H1 (cell line): ENCODE measurements around the gene SLC35E1. TPM values are rescaled to one million over a fixed set of nuclear protein-coding genes. Genes with fewer than 3 reads are reported as not detected.
A peak's percentile ranks its signal among the peaks of the same experiment; 100 is the strongest.

Experiments used
- CTCF ChIA-PET: fragments of 300-600 bp; sonication (Branson Sonifier 250); formaldehyde crosslinking; loops from one replicate; lab custom pipeline; 2021; ENCODE audit not compliant: partially characterized antibody; lab: Charles Lee
- POLR2A ChIA-PET: fragments of 300-600 bp; sonication (Branson Sonifier 250); formaldehyde crosslinking; loops from one replicate; lab custom pipeline; 2021; ENCODE audit warnings: inconsistent platforms; ENCODE audit not compliant: partially characterized antibody; lab: Charles Lee
- DNase-seq, 2 experiments: peaks; one replicate each; pipeline versions ENCODE4 v3.0.0 to v3.0.0-alpha.2; 2010 to 2022; ENCODE audit warnings: low spot score in 2 of 2, low read depth in 1 of 2, mixed read lengths in 1 of 2
- FAIRE-seq: peaks from 2 replicates; lab custom pipeline; 2011; peaks lifted over from hg19 to GRCh38; lab: Jason Lieb, UNC
- H2AFZ ChIP-seq: 2 replicates; pipeline ENCODE4 v1.8.1; 2012; ENCODE audit warnings: low read length, inconsistent platforms
- H2AK5ac ChIP-seq: 2 replicates; pipeline ENCODE4 v1.6.1; 2013; ENCODE audit warnings: low read depth, low read length
- H2BK120ac ChIP-seq: replicated peaks from 2 replicates; pipeline ENCODE3; 2013; ENCODE audit warnings: low read depth, low read length, inconsistent platforms
- H2BK12ac ChIP-seq: 2 replicates; pipeline ENCODE4 v1.6.1; 2013; ENCODE audit warnings: low read depth, low read length
- H2BK15ac ChIP-seq: 2 replicates; pipeline ENCODE4 v1.6.1; 2013; ENCODE audit warnings: low read length
- H2BK20ac ChIP-seq: 2 replicates; pipeline ENCODE4 v1.6.1; 2013; ENCODE audit warnings: low read length
- H2BK5ac ChIP-seq: 2 replicates; pipeline ENCODE4 v1.6.1; 2013; ENCODE audit warnings: low read depth, low read length
- H3K14ac ChIP-seq: 2 replicates; pipeline ENCODE4 v1.6.1; 2013; ENCODE audit warnings: inconsistent platforms; ENCODE audit not compliant: insufficient read length
- H3K18ac ChIP-seq: 2 replicates; pipeline ENCODE4 v1.6.1; 2013; ENCODE audit warnings: low read length; ENCODE audit errors: extremely low read depth
- H3K23ac ChIP-seq: 2 replicates; pipeline ENCODE4 v1.6.1; 2013; ENCODE audit warnings: inconsistent platforms; ENCODE audit not compliant: insufficient read length
- H3K23me2 ChIP-seq: 2 replicates; pipeline ENCODE4 v1.6.1; 2013; ENCODE audit warnings: low read depth, low read length
- H3K27ac ChIP-seq: 2 replicates; pipeline ENCODE4 v1.6.1; 2011; ENCODE audit warnings: low read depth, low read length, inconsistent platforms
- H3K27me3 ChIP-seq, 4 experiments: replicated peaks in 1 of 4; 1 replicate in 1 of 4; 2 replicates in 3 of 4; pipeline versions ENCODE4 v1.6.1 to v1.8.1; 2011 to 2013; ENCODE audit warnings: low read length in 3 of 4, mild to moderate bottlenecking in 3 of 4, inconsistent platforms in 2 of 4, mixed read lengths in 2 of 4, moderate library complexity in 1 of 4; ENCODE audit not compliant: control insufficient read depth in 3 of 4, insufficient read depth in 3 of 4; ENCODE audit errors: extremely low read depth in 1 of 4
- H3K36me3 ChIP-seq, 4 experiments: 2 replicates each; pipeline versions ENCODE4 v1.6.1 to v1.8.1; 2011 to 2013; ENCODE audit warnings: mild to moderate bottlenecking in 4 of 4, low read length in 3 of 4, moderate library complexity in 2 of 4, control low read depth in 1 of 4, inconsistent platforms in 1 of 4; ENCODE audit not compliant: insufficient read depth in 4 of 4, control insufficient read depth in 2 of 4
- H3K4ac ChIP-seq: replicated peaks from 2 replicates; pipeline ENCODE3; 2013; ENCODE audit warnings: low read length, low read depth, mixed read lengths, inconsistent platforms; ENCODE audit not compliant: insufficient read length
- H3K4me1 ChIP-seq, 4 experiments: replicated peaks in 1 of 4; 1 replicate in 1 of 4; 2 replicates in 3 of 4; pipeline versions ENCODE4 v1.6.1 to v1.8.1; 2011 to 2013; ENCODE audit warnings: low read length in 3 of 4, inconsistent platforms in 2 of 4, mixed read lengths in 1 of 4; ENCODE audit not compliant: insufficient read depth in 4 of 4, control insufficient read depth in 3 of 4
- H3K4me2 ChIP-seq, 2 experiments: 2 replicates each; pipeline versions ENCODE4 v1.6.1 to v1.8.1; 2011 to 2013; ENCODE audit warnings: low read depth in 2 of 2, low read length in 2 of 2, control low read depth in 1 of 2, inconsistent platforms in 1 of 2, mild to moderate bottlenecking in 1 of 2; ENCODE audit not compliant: insufficient read depth in 1 of 2
- H3K4me3 ChIP-seq, 4 experiments: fragments of 200-600, 300-600 bp in 1 of 4; sonication (generic), shearing (Covaris generic), sonication (Bioruptor Twin) in 1 of 4; 2 replicates each; pipeline versions ENCODE4 v1.5.1 to v1.8.1; 2011 to 2016; ENCODE audit warnings: low read length in 4 of 4, low read depth in 3 of 4, control low read depth in 2 of 4, inconsistent platforms in 2 of 4, mild to moderate bottlenecking in 2 of 4, mixed read lengths in 1 of 4, moderate library complexity in 1 of 4; ENCODE audit not compliant: insufficient read depth in 2 of 4; ENCODE audit errors: extremely low read depth in 1 of 4
- H3K56ac ChIP-seq: replicated peaks from 2 replicates; pipeline ENCODE3; 2013; ENCODE audit warnings: low read depth, mild to moderate bottlenecking, mixed read lengths, low read length, inconsistent platforms; ENCODE audit not compliant: insufficient read length
- H3K79me1 ChIP-seq: 2 replicates; pipeline ENCODE4 v1.6.1; 2013; ENCODE audit warnings: low read depth, low read length, control low read depth
- H3K79me2 ChIP-seq, 2 experiments: 2 replicates each; pipeline versions ENCODE4 v1.6.1 to v1.8.1; 2012 to 2013; ENCODE audit warnings: low read length in 2 of 2, mild to moderate bottlenecking in 2 of 2, inconsistent platforms in 1 of 2; ENCODE audit not compliant: insufficient read depth in 2 of 2, control insufficient read depth in 1 of 2
- H3K9ac ChIP-seq, 4 experiments: replicated peaks in 1 of 4; 1 replicate in 1 of 4; 2 replicates in 3 of 4; pipeline versions ENCODE4 v1.6.1 to v1.8.1; 2011 to 2013; ENCODE audit warnings: low read depth in 3 of 4, low read length in 3 of 4, control low read depth in 2 of 4, mild to moderate bottlenecking in 2 of 4, moderate library complexity in 2 of 4, inconsistent platforms in 1 of 4; ENCODE audit errors: extremely low read depth in 1 of 4
- H3K9me3 ChIP-seq, 2 experiments: 2 replicates each; pipeline versions ENCODE4 v1.6.1 to v1.8.1; 2012 to 2013; ENCODE audit warnings: mild to moderate bottlenecking in 2 of 2, moderate library complexity in 2 of 2, control low read depth in 1 of 2, inconsistent platforms in 1 of 2, low read depth in 1 of 2, low read length in 1 of 2, mixed read lengths in 1 of 2; ENCODE audit not compliant: insufficient read depth in 2 of 2
- H4K20me1 ChIP-seq, 2 experiments: replicated peaks in 1 of 2; 2 replicates each; pipeline versions ENCODE3 to v1.8.1; 2011 to 2013; ENCODE audit warnings: inconsistent platforms in 2 of 2, low read length in 2 of 2, mild to moderate bottlenecking in 1 of 2; ENCODE audit not compliant: insufficient read depth in 2 of 2, control insufficient read depth in 1 of 2
- H4K5ac ChIP-seq: 2 replicates; pipeline ENCODE4 v1.6.1; 2013; ENCODE audit warnings: low read length, low read depth, mixed read lengths, inconsistent platforms; ENCODE audit not compliant: insufficient read length
- H4K8ac ChIP-seq: 2 replicates; pipeline ENCODE4 v1.8.0; 2013; ENCODE audit warnings: mild to moderate bottlenecking, moderate library complexity, low read length, inconsistent platforms; ENCODE audit not compliant: insufficient read depth; ENCODE audit errors: extremely low read depth
- H4K91ac ChIP-seq: replicated peaks from 2 replicates; pipeline ENCODE3; 2013; ENCODE audit warnings: low read length, mixed read lengths, inconsistent platforms; ENCODE audit not compliant: insufficient read length
- BACH1 ChIP-seq: IDR thresholded peaks from 2 replicates; pipeline ENCODE4 v1.6.1; 2012; ENCODE audit warnings: low read length, improper control_type of control experiment
- CTCF ChIP-seq, 3 experiments: IDR thresholded peaks; 1 replicate in 2 of 3; 2 replicates in 1 of 3; pipeline versions ENCODE4 v1.5.1 to v1.6.1; 2011; ENCODE audit warnings: low read length in 3 of 3, mild to moderate bottlenecking in 3 of 3, inconsistent platforms in 2 of 3, low read depth in 1 of 3, moderate library complexity in 1 of 3; ENCODE audit not compliant: insufficient read depth in 1 of 3; ENCODE audit errors: control extremely low read depth in 1 of 3
- EGR1 ChIP-seq: IDR thresholded peaks from 2 replicates; pipeline ENCODE4 v1.6.1; 2011; ENCODE audit warnings: low read depth, low read length, borderline replicate concordance
- JUN ChIP-seq: IDR thresholded peaks from 2 replicates; pipeline ENCODE4 v1.6.1; 2011; ENCODE audit warnings: low read depth, mild to moderate bottlenecking, improper control_type of control experiment, low read length
- KDM1A ChIP-seq: fragments of 200-600, 300-600 bp; sonication (generic); IDR thresholded peaks from 2 replicates; pipeline ENCODE4 v1.7.1; 2016; ENCODE audit warnings: mild to moderate bottlenecking, low read length, borderline replicate concordance
- RFX5 ChIP-seq: IDR thresholded peaks from 2 replicates; pipeline ENCODE4 v1.6.1; 2011; ENCODE audit warnings: low read depth, low read length, improper control_type of control experiment, borderline replicate concordance
- SP2 ChIP-seq: IDR thresholded peaks from 2 replicates; pipeline ENCODE4 v1.6.1; 2012; ENCODE audit warnings: mild to moderate bottlenecking, low read length, inconsistent platforms
- TAF1 ChIP-seq: IDR thresholded peaks from 2 replicates; pipeline ENCODE4 v1.6.1; 2011; ENCODE audit warnings: mild to moderate bottlenecking, low read depth, low read length
- TBP ChIP-seq: IDR thresholded peaks from 2 replicates; pipeline ENCODE4 v1.6.1; 2011; ENCODE audit warnings: low read depth, low read length, improper control_type of control experiment
- TCF12 ChIP-seq: IDR thresholded peaks from 2 replicates; pipeline ENCODE4 v1.6.1; 2011; ENCODE audit warnings: low read depth, mild to moderate bottlenecking, low read length
- TEAD4 ChIP-seq: IDR thresholded peaks from 2 replicates; pipeline ENCODE4 v1.6.1; 2012; ENCODE audit warnings: low read depth, low read length, inconsistent platforms, mixed read lengths
- WGBS, 2 experiments: shearing (Covaris generic) in 1 of 2; methylation state at CpG; one replicate each; pipeline versions ENCODE4 v1.1.6 to v1.1.7; 2013 to 2015; ENCODE audit warnings: low lambda C conversion rate in 2 of 2, mixed read lengths in 2 of 2, inconsistent platforms in 1 of 2, low coverage in 1 of 2, missing lambda C conversion rate in 1 of 2; ENCODE audit not compliant: insufficient replicate concordance in 2 of 2, insufficient coverage in 1 of 2, insufficient read length in 1 of 2; ENCODE audit errors: extremely low coverage in 1 of 2, missing lambda C conversion rate in 1 of 2; 5-methylcytosine and 5-hydroxymethylcytosine counted together
- polyA plus RNA-seq, 7 experiments: library from polyadenylated mRNA; depleted of rRNA in 3 of 7; stranded (reverse) in 5 of 7; unstranded in 2 of 7; fragments of >200 nt in 5 of 7; fragments of 200-250 nt in 2 of 7; gene quantifications; 1 replicate in 5 of 7; 2 replicates in 1 of 7; 4 replicates in 1 of 7; pipeline versions ENCODE4 v1.2.1 to v1.2.3, GENCODE V29; 2011 to 2013; ENCODE audit warnings: missing spikeins in 2 of 7, mixed read lengths in 2 of 7
- total RNA-seq: library from RNA; stranded (reverse); fragmentation: NEBNext Ultra II Directional; extraction: Animal tissue kit (Norgen Biotek cat#: 25700); gene quantifications from 2 replicates; pipeline ENCODE4 v1.2.1, GENCODE V29; 2021

SLC35E1 gene
- total and polyA plus RNA-seq, 2 of the 8 experiments (the other 6 are each of a cell fraction or from before 2014, with no cell fraction given) = 26.0 to 31.9 TPM

GRCh38 chr19:16601378-16602052 lies 29.3 kb upstream of the SLC35E1 start:
- CTCF ChIA-PET = interaction anchor here (0.9 to 1.9 kb wide), 4 partner anchors 11 to 190 kb away, joined by 3 to 6 read pairs (median 3); no protein-coding TSS in a partner anchor
- Histone ChIP-seq H3K4me3 (no peak overlapping the region), H4K20me1 (peaks cover 15 to 44% of the 10 kb centered on the region in 2 experiments), H3K36me3 (no peaks in the 10 kb centered on the region), H3K56ac (no peak overlapping the region), H2BK12ac (no peak overlapping the region), H4K5ac (no peak overlapping the region), H3K79me2 (peaks cover 0 to 84% of the 10 kb centered on the region in 2 experiments; a peak in 2 of 4 replicates), H3K18ac (no peak overlapping the region), H3K79me1 (peaks cover 45% of the 10 kb centered on the region), H4K8ac (no peak overlapping the region; the same call in 1 of the 2 replicates), H3K9ac (no peak overlapping the region), H3K23ac (no peak overlapping the region), H3K4me2 (no peak overlapping the region), H2BK15ac (no peak overlapping the region), H2BK20ac (no peak overlapping the region), H2BK5ac (0 out of 2 replicates have a peak overlapping the region, but pooled peaks have one; percentile 16), H3K23me2 (no peaks in the 10 kb centered on the region), H3K27ac (no peak overlapping the region), H3K27me3 (no peaks in the 10 kb centered on the region), H3K4me1 (no peaks in the 10 kb centered on the region), H2BK120ac (no peak overlapping the region), H4K91ac (no peak overlapping the region), H2AFZ (no peak overlapping the region), H3K14ac (no peak overlapping the region), H2AK5ac (no peak overlapping the region), H3K4ac (no peak overlapping the region), H3K9me3 (no peaks in the 10 kb centered on the region)
- no peak for FAIRE-seq
- 87% methylated on average over 20 of the region's 20 CpGs; no CpG with 5 or more reads in 1 of the 2 experiments for WGBS, 2 experiments
- POLR2A ChIA-PET = interaction anchor here (0.7 to 1.6 kb wide), 2 partner anchors 8 to 17 kb away, joined by 3 to 4 read pairs; no protein-coding TSS in a partner anchor
- no peak for DNase-seq
- no peak for TF ChIP-seq RFX5
- TF ChIP-seq SP2 = no peak
- no peak for TF ChIP-seq JUN
- TF ChIP-seq BACH1 = no peak
- no peak for TF ChIP-seq TBP
- TF ChIP-seq EGR1 = no peak
- no peak for TF ChIP-seq CTCF (IDR thresholded peaks at IDR 0.05; ENCODE audit: control extremely low read depth in 1 of 3, insufficient read depth in 1 of 3, low read depth in 1 of 3, low read length in 3 of 3)
- TF ChIP-seq KDM1A = no peak
- no peak for TF ChIP-seq TEAD4
- TF ChIP-seq TCF12 = no peak
- TF ChIP-seq TAF1 = no peak
